GM13976 (cell line): ENCODE results near the gene TMEM245.

ENCODE experiments used
- DNase-seq: peaks from one replicate; pipeline ENCODE4 v3.0.0; 2012; ENCODE audit warnings: low spot score
- in situ Hi-C: fragments of 300-500 bp; cut with MboI; formaldehyde crosslinking; loops from one replicate; pipeline ENCODE4 v1.12.0; 2022; ENCODE audit warnings: low sequenced_read_pairs, mixed read lengths, inconsistent platforms; ENCODE audit not compliant: unreplicated experiment
- TF ChIP-seq, protein P1 (sequence below): IDR thresholded peaks from 2 replicates; pipeline ENCODE4 v1.5.1; 2012; ENCODE audit warnings: borderline replicate concordance, mild to moderate bottlenecking; ENCODE audit not compliant: insufficient read depth; ENCODE audit errors: extremely low read depth, missing control alignments, control extremely low read depth

TMEM245 gene

DNA sequence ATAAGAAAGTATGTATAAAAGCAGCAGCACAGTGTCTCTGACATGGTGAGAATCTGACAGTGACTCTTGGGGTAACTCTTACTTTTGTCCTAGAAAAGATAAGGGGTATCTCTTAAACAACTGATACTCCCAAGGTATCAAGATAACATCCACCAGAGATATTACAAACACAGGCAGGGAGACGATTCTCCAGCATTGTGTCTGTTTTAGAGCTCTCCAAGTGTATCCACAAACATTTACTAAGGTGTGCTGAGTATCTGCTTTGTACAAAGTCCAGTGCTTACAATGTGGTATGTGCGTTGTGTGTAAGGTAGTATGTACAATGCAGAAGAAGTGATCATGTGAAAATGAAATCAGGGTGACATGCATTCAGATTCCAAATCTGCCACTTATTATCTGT, 4.4 kb upstream of the TMEM245 start:
- TF ChIP-seq, protein P1, sequence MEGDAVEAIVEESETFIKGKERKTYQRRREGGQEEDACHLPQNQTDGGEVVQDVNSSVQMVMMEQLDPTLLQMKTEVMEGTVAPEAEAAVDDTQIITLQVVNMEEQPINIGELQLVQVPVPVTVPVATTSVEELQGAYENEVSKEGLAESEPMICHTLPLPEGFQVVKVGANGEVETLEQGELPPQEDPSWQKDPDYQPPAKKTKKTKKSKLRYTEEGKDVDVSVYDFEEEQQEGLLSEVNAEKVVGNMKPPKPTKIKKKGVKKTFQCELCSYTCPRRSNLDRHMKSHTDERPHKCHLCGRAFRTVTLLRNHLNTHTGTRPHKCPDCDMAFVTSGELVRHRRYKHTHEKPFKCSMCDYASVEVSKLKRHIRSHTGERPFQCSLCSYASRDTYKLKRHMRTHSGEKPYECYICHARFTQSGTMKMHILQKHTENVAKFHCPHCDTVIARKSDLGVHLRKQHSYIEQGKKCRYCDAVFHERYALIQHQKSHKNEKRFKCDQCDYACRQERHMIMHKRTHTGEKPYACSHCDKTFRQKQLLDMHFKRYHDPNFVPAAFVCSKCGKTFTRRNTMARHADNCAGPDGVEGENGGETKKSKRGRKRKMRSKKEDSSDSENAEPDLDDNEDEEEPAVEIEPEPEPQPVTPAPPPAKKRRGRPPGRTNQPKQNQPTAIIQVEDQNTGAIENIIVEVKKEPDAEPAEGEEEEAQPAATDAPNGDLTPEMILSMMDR = no peak
- in situ Hi-C loops = no loop called here
- DNase-seq = no peak

DNA sequence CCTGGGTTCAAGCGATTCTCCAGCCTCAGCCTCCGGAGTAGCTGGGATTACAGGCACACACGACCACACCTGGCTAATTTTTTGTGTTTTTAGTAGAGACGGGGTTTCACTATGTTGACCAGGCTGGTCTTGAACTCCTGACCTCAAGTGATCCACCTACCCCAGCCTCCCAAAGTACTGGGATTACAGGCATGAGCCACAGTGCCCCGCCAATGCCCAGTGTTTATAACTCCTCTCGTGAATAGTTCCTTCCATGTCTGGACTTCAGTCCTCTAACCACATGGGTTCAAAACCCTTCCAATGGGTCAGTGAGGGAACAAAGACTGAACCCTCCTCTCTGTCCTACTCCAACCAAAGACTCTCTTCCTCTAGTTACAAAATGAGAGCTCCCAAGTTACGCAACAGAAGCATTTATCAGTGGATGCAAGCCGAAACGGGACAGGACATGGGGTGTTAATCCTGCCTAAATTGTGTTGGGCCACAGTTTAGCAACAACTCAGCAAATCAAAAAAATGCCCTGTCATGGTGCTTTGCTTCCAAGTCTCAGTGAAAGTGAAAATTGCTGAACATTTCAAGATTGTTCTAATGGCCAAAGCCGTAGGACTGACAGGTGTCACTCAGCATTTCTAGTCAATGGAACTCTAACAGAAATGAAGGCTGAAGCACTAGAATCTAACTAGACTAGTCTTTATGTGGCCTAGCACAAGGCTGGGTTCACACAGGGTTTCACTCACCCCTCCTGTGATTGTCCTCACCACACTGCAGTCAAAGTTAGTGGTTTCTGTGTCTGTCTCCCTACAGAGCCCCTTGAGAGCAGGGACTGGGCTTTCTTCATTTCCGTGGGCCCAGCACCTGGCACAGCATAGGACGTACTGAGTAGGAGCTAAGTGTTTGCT, 3.2 kb upstream of the TMEM245 start:
- TF ChIP-seq, protein P1 = no peak
- DNase-seq = peak; percentile 25
- in situ Hi-C loops = no loop called here

DNA sequence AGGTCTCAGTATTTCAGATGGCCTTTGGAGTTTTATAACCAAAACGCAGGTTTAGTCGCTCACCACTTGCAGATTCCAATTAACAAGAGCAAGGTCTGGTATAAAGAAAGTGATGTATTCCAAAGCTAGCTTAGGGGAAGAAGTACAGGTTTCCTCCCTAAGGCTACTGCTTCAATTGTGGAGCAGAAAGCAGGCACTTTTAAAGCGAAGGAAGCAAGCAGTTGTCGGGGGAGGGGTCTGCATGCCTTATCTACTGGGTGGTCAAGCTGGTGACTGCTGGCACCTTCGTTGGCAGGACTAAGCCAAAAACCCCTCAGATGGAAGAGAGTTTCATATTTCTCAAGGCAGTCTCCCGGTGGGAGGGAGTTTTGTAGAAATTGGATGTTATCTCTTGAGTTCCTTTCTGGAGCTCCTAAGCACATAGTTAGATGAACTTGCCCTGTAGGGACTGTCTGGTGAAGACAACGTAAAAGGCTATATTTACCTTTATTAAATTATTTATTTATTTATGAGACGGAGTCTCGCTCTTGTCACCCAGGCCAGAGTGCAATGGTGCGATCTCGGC, 1.6 kb upstream of the TMEM245 start:
- in situ Hi-C loops = no loop called here
- no peak for DNase-seq
- TF ChIP-seq, protein P1 = no peak

DNA sequence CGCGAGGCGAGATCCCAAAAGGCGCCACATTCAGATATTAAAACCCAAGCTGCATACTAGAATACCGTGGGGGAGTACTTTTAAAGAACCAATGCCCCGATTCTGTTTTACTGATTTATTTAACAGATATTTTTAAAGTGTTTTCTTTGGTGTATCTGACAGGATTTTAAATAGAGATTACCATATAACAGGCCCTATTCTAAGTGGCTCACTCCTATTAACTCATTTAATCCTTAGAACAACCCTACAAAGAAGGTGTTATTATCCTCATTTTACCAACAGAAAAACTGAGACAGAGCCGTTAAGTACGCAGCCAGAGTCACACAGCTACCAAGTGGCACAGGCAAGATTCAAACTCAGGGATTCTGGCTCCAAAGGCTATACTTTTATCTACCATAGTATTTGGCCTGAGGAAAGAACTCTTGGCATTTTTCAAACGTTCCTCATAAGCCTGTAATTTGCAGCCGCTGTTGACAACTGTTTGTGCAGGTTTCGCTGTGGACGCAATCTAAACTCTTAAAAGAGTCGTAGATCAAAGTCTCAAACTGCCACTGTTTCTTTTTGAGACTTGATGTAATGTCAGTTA, 550 bp upstream of the TMEM245 start:
- no peak for DNase-seq
- TF ChIP-seq, protein P1 = no peak
- in situ Hi-C loops = no loop called here

DNA sequence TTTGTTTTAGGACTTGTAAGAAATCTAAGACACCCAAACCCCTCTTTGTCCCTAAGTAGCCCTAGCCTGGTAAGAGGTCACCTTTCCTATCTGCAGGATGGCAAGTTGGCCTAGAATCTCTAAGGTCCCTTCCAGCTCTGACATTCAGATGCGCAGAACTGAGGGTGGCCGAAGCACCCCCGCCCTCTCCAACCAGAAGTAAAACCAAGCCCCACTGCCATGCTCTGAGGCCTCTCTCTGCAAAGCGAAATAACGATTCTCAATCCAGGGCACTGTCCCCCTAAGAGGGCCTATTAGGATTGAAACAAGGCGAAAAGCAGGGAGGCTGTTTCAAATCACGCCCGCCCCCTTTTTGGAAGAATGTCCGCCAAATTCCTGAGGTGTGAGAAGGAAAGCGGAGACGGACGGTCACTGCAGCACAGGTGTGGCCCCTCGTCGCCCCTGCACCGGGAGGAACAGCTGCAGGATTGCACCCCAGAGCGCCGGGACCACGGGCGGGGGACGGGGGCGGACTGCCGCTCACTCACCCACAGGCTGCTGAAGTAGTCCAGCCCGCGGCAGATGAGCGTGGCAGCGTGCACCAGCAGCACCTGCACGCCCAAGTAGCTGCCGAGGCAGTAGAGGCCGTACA, 824 bp downstream of the TMEM245 start:
- in situ Hi-C loops = no loop called here
- TF ChIP-seq, protein P1 = no peak
- DNase-seq = no peak

DNA sequence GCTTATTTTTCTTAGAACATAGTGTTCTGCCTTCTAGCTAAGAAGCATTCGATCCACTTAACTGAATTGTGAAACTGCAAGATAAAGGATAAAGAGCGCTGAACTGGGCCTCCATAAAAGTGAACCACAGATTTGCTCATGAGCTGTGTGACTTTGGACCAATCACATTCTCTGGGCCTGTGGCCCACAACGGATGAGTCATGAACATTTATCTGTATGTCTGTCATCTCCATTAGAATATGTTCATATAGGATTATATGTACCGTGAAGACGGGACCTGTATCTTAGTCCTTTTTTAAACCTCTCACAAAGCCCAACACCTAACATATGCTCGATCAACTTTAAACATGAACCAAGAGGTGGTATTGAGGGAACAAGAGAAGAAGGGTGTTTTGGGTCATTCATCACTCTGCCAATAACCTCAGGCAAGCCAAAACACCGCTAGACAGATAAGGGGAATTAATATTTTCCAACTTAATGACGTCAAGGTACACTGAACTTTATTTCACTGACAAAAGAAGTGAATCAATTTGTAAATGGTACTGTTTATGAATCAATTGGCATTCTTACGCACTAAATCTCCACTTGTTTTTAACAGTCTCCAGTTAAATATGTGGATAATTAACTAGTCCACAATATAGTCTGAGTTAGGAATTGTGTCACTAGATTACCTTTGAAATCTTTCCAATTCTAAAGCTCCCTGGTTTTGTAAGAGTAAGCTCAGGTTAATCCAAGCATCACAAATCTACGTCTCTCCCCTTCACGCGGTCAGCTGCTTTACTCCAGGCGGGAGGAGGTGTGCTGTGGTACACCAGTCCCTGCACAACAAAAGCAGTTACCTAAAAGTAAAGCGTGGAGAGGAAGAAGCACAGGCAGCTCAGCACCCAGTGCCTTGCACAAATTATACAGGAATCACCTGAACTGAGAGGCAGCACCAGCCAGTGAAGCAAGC, 1.6 kb downstream of the TMEM245 start:
- DNase-seq = no peak
- in situ Hi-C loops = no loop called here
- TF ChIP-seq, protein P1 = no peak
